ENCODE measurements around the gene CDC27. TPM values are rescaled to one million over a fixed set of nuclear protein-coding genes. Genes with fewer than 3 reads are reported as not detected.

CDC27 gene
- total RNA-seq, 1 donor from 2014 or later = 167 TPM

Other genes starting within 250 kb of the CDC27 start
- gene RPRML, start 210.0 kb downstream of the CDC27 start, total RNA-seq (ENCODE audit: low replicate concordance) = 0.65 TPM in 1 of 2 replicates, not detected in the other
- 0.37 and 0.93 TPM in 2 replicates for gene MYL4, start 20.1 kb upstream of the CDC27 start, total RNA-seq (ENCODE audit: low replicate concordance)
- 0.47 TPM in 1 of 2 replicates, not detected in the other for gene ITGB3, start 64.5 kb upstream of the CDC27 start, total RNA-seq (ENCODE audit: low replicate concordance)
- 1.1 and 2.7 TPM in 2 replicates for gene EFCAB13, start 134.7 kb upstream of the CDC27 start, total RNA-seq (ENCODE audit: low replicate concordance)

Measured in neural progenitor cell (in vitro differentiated cells).